Hepatocyte (in vitro differentiated cells): ENCODE data around the gene GPATCH4. TPM values are rescaled to one million over a fixed set of nuclear protein-coding genes. Genes with fewer than 3 reads are reported as not detected.

Experiments used
- DNase-seq: peaks from one replicate; pipeline ENCODE4 v3.0.0-alpha.2; 2016; ENCODE audit warnings: low spot score
- H2AFZ ChIP-seq: fragments of 200-600 bp; sonication (generic); 2 replicates; pipeline ENCODE4 v1.6.0; 2016; ENCODE audit warnings: antibody characterized with exemption, mild to moderate bottlenecking
- H3K27ac ChIP-seq: fragments of 200-600 bp; sonication (generic); 2 replicates; pipeline ENCODE4 v1.5.1; 2016; ENCODE audit warnings: mild to moderate bottlenecking
- H3K27me3 ChIP-seq: fragments of 200-600 bp; sonication (generic); 2 replicates; pipeline ENCODE4 v1.6.1; 2016
- H3K36me3 ChIP-seq: fragments of 200-600 bp; sonication (generic); replicated peaks from 2 replicates; pipeline ENCODE4 v1.5.1; 2016; ENCODE audit warnings: low read depth; ENCODE audit not compliant: insufficient read depth
- H3K4me1 ChIP-seq: fragments of 200-600 bp; sonication (generic); 2 replicates; pipeline ENCODE4 v1.5.1; 2016; ENCODE audit warnings: mild to moderate bottlenecking, moderate library complexity; ENCODE audit not compliant: insufficient read depth
- H3K4me2 ChIP-seq: fragments of 200-600 bp; sonication (generic); 2 replicates; pipeline ENCODE4 v1.6.0; 2016
- H3K4me3 ChIP-seq: fragments of 200-600 bp; sonication (generic); 2 replicates; pipeline ENCODE4 v1.5.1; 2016; ENCODE audit warnings: mild to moderate bottlenecking
- H3K79me2 ChIP-seq: fragments of 200-600 bp; sonication (generic); 2 replicates; pipeline ENCODE4 v1.6.0; 2017; ENCODE audit warnings: mild to moderate bottlenecking
- H3K9me2 ChIP-seq: fragments of 200-600 bp; sonication (generic); replicated peaks from 2 replicates; pipeline ENCODE4 v1.6.0; 2017; ENCODE audit warnings: mild to moderate bottlenecking; ENCODE audit not compliant: insufficient read depth
- H3K9me3 ChIP-seq: fragments of 200-600 bp; sonication (generic); 2 replicates; pipeline ENCODE4 v1.5.1; 2016; ENCODE audit warnings: low read depth, mild to moderate bottlenecking
- H4K20me1 ChIP-seq: fragments of 200-600 bp; sonication (generic); 2 replicates; pipeline ENCODE4 v1.6.0; 2016; ENCODE audit warnings: mild to moderate bottlenecking; ENCODE audit not compliant: insufficient read depth, poor library complexity, severe bottlenecking
- CTCF ChIP-seq: fragments of 200-600 bp; sonication (generic); IDR thresholded peaks from 2 replicates; pipeline ENCODE4 v1.5.1; 2016; ENCODE audit warnings: antibody characterized with exemption, mild to moderate bottlenecking; ENCODE audit not compliant: poor library complexity
- EZH2 ChIP-seq: fragments of 200-600 bp; sonication (generic); IDR thresholded peaks from 2 replicates; pipeline ENCODE4 v1.6.1; 2016; ENCODE audit warnings: antibody characterized with exemption, mild to moderate bottlenecking, borderline replicate concordance
- EZH2phosphoT487 ChIP-seq: fragments of 200-600 bp; sonication (generic); IDR thresholded peaks from one replicate; pipeline ENCODE4 v1.6.1; 2018; ENCODE audit warnings: antibody characterized with exemption, mild to moderate bottlenecking, low read depth, moderate library complexity; ENCODE audit not compliant: unreplicated experiment, severe bottlenecking
- WGBS: methylation state at CpG from one replicate; pipeline ENCODE4 v1.1.6; 2016; ENCODE audit warnings: low lambda C conversion rate; ENCODE audit errors: missing lambda C conversion rate; 5-methylcytosine and 5-hydroxymethylcytosine counted together
- polyA plus RNA-seq: library from polyadenylated mRNA; unstranded; fragments of >200 nt; fragmentation: Nextera tagmentation; extraction: Ambion mirVana; gene quantifications from 2 replicates; pipeline ENCODE4 v1.2.1, GENCODE V29; 2016
- total RNA-seq: library from RNA; depleted of rRNA; stranded (reverse); fragments of >200 nt; gene quantifications from 2 replicates; pipeline ENCODE4 v1.2.3, GENCODE V29; 2014

GPATCH4 gene
- total and polyA plus RNA-seq, 2 experiments from 2014 or later = 5.6 to 28.3 TPM

- Histone ChIP-seq H3K9me2 (no peaks in the 10 kb centered on the region), H3K36me3 (no peaks in the 10 kb centered on the region), H3K4me1 (no peaks in the 10 kb centered on the region), H4K20me1 (no peaks in the 10 kb centered on the region), H3K27ac (no peak overlapping the region), H3K4me3 (no peak overlapping the region), H3K4me2 (no peak overlapping the region), H3K79me2 (no peaks in the 10 kb centered on the region), H3K27me3 (no peaks in the 10 kb centered on the region), H3K9me3 (no peaks in the 10 kb centered on the region), H2AFZ (no peak overlapping the region)
- no peak for DNase-seq
- WGBS = 74% methylated on average over 5 of the region's 5 CpGs
- no peak for TF ChIP-seq EZH2phosphoT487
- TF ChIP-seq EZH2 = no peak
- no peak for TF ChIP-seq CTCF
Measured at GRCh38 chr1:156552518-156552917, 48.8 kb downstream of the GPATCH4 start.

- no peaks in the 10 kb centered on the region for H4K20me1 ChIP-seq
- H3K4me1 ChIP-seq = no peaks in the 10 kb centered on the region
- H3K79me2 ChIP-seq = no peaks in the 10 kb centered on the region
- no peak overlapping the region for H3K4me3 ChIP-seq
- H2AFZ ChIP-seq = no peak overlapping the region
- H3K27me3 ChIP-seq = no peaks in the 10 kb centered on the region
- 94% methylated on average over 6 of the region's 6 CpGs for WGBS
- no peaks in the 10 kb centered on the region for H3K9me3 ChIP-seq
- no peak overlapping the region for H3K27ac ChIP-seq
- DNase-seq = no peak
- no peaks in the 10 kb centered on the region for H3K9me2 ChIP-seq
- no peak for TF ChIP-seq CTCF
- TF ChIP-seq EZH2 = no peak
- H3K36me3 ChIP-seq = no peaks in the 10 kb centered on the region
- H3K4me2 ChIP-seq = no peak overlapping the region
Measured at GRCh38 chr1:156551869-156552268, 49.4 kb downstream of the GPATCH4 start.

DNA sequence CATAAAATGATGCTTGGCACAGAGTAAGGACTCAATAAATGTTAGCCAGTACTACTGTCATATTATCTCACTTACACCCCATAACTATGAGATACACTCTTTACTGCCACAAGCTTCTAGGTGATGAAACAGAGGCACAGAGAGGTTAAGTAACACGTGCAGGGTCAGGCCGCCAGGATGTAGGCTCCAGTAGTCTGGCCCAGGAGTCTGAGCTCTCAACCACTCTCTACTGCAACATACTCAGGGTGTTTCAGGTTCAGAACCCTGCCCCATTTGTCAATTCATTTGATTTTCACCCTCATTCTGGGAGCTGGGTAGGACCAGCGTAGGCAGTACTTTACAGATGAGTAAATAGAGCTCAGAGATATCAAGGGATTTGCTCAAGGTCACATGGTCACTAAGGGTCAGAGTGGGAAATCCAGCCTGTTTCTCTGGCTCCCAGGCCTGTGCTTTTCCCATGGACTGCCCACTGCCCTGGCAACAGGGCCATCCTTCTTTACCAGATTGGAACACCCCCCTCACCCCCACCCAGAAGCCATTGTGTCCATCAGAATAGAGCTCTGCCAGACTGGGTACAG, 50.1 kb downstream of the GPATCH4 start:
- whole genome bisulfite sequencing = 68% methylated on average over 3 of the region's 3 CpGs

More for the DNA sequence above, 50.1 kb downstream of the GPATCH4 start:
- H3K27ac ChIP-seq = no peak overlapping the region
- no peaks in the 10 kb centered on the region for H4K20me1 ChIP-seq
- H2AFZ ChIP-seq = no peak overlapping the region
- H3K4me2 ChIP-seq = no peak overlapping the region
- no peaks in the 10 kb centered on the region for H3K9me2 ChIP-seq
- H3K4me3 ChIP-seq = no peak overlapping the region
- no peaks in the 10 kb centered on the region for H3K36me3 ChIP-seq
- H3K79me2 ChIP-seq = no peaks in the 10 kb centered on the region
- DNase-seq = no peak
- H3K27me3 ChIP-seq = no peaks in the 10 kb centered on the region
- TF ChIP-seq CTCF (no peak), EZH2phosphoT487 (no peak), EZH2 (no peak)
- no peaks in the 10 kb centered on the region for H3K9me3 ChIP-seq
- no peaks in the 10 kb centered on the region for H3K4me1 ChIP-seq
